SK-N-MC (cell line): Measurements from ENCODE around the gene C1orf198.
A peak's percentile ranks its signal among the peaks of the same experiment; 100 is the strongest.

Experiments used
- DNase-seq: peaks from one replicate; pipeline ENCODE4 v3.0.0-alpha.2; 2011; ENCODE audit warnings: low read depth, low spot score
- H3K27ac ChIP-seq: fragments of 200-600 bp; sonication (generic); 2 replicates; pipeline ENCODE4 v1.5.1; 2016; ENCODE audit warnings: mixed run types
- H3K36me3 ChIP-seq: fragments of 200-600 bp; sonication (generic); 2 replicates; pipeline ENCODE4 v1.6.1; 2017; ENCODE audit warnings: antibody characterized with exemption, low read length, mixed read lengths; ENCODE audit not compliant: insufficient read depth
- H3K4me3 ChIP-seq: fragments of 200-600 bp; sonication (generic); 2 replicates; pipeline ENCODE4 v1.5.1; 2016
- H3K9ac ChIP-seq: fragments of 200-600 bp; sonication (generic); 2 replicates; pipeline ENCODE4 v1.8.0; 2017; ENCODE audit warnings: mixed run types, mixed read lengths; ENCODE audit not compliant: insufficient read length
- H3K9me3 ChIP-seq: fragments of 200-600 bp; sonication (generic); 2 replicates; pipeline ENCODE4 v1.6.1; 2017; ENCODE audit warnings: low read depth, mild to moderate bottlenecking, antibody characterized with exemption, low read length, moderate library complexity, mixed read lengths
- EZH2 ChIP-seq: fragments of 200-600 bp; sonication (generic); IDR thresholded peaks from one replicate; pipeline ENCODE4 v1.6.1; 2017; ENCODE audit warnings: antibody characterized with exemption
- FOXP2 ChIP-seq: optimal IDR thresholded peaks from 2 replicates; pipeline ENCODE3; 2011; ENCODE audit warnings: mild to moderate bottlenecking, moderate library complexity; ENCODE audit not compliant: insufficient read depth; ENCODE audit errors: extremely low read length, control extremely low read depth
- POLR2AphosphoS5 ChIP-seq: IDR thresholded peaks from 2 replicates; pipeline ENCODE4 v1.6.1; 2012; ENCODE audit warnings: mild to moderate bottlenecking, low read depth, low read length, borderline replicate concordance

C1orf198 gene

DNA sequence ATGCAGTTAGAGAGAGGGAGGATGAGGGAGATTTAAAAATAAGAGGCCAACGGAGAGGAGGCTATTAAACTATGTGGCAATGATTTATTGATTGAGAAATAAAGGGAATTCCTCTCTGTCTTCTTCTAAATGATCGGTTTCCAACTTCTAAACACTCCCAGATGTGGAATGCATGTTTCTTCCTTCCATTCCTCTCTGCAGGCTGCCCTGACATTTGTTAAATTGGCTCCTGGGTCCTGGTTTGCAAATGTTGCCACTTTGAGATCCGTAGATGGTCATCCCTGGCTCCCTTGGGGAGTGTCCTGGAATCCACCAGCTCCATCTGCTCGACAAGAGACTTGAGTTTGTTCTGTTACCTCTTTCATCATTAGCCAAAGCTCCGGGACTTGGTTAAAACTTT, 10.3 kb upstream of the C1orf198 start:
- peak; percentile 64 for DNase-seq
- no peak overlapping the region for H3K9ac ChIP-seq

DNA sequence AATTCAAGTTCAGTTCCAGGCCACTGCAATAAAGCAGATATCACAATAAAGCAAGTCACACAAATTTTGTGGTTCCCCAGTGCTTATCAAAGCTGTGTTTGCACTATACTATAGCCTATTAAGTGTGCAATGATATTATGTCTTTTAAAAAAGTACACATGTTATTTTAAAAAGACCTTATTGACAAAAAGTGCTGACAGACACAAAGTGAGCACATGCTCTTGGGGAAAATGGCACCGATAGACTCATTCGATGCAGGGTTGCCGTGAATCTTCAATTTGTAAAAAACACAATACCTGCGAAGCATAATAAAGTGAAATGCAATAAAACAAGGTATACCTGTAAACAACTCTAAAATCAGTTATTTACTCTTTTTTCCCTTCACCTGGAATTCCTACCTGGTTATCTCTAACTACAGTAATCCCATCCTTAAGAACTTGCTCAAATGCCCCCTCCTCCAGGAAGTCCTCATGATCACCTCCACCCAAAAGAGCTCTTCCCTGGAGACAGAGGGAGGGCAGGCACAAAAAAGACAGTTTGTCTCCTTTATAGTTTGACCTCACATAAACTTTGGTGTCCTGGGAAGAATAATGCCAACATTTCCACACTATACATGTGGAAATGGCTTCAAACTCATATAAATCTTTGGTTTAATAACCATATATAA, 9.7 kb upstream of the C1orf198 start:
- no peaks in the 10 kb centered on the region for H3K9me3 ChIP-seq
- H3K27ac ChIP-seq: no peak overlapping the region; the same call in 1 of the 2 replicates
- H3K4me3 ChIP-seq: peak overlapping the region; percentile 73
- DNase-seq: no peak
- no peak overlapping the region for H3K9ac ChIP-seq
- no peaks in the 10 kb centered on the region for H3K36me3 ChIP-seq
- TF ChIP-seq POLR2AphosphoS5: no peak
- no peak for TF ChIP-seq FOXP2
- no peak for TF ChIP-seq EZH2

More for the DNA sequence above, 10.3 kb upstream of the C1orf198 start:
- Histone ChIP-seq H3K36me3 (no peaks in the 10 kb centered on the region), H3K9me3 (no peaks in the 10 kb centered on the region), H3K4me3 (peak overlapping the region; percentile 73), H3K27ac (peak overlapping the region; percentile 75; the same call in 1 of the 2 replicates)
- TF ChIP-seq POLR2AphosphoS5: peak; percentile 37; the same call in 1 of the 2 replicates
- TF ChIP-seq FOXP2: no peak

DNA sequence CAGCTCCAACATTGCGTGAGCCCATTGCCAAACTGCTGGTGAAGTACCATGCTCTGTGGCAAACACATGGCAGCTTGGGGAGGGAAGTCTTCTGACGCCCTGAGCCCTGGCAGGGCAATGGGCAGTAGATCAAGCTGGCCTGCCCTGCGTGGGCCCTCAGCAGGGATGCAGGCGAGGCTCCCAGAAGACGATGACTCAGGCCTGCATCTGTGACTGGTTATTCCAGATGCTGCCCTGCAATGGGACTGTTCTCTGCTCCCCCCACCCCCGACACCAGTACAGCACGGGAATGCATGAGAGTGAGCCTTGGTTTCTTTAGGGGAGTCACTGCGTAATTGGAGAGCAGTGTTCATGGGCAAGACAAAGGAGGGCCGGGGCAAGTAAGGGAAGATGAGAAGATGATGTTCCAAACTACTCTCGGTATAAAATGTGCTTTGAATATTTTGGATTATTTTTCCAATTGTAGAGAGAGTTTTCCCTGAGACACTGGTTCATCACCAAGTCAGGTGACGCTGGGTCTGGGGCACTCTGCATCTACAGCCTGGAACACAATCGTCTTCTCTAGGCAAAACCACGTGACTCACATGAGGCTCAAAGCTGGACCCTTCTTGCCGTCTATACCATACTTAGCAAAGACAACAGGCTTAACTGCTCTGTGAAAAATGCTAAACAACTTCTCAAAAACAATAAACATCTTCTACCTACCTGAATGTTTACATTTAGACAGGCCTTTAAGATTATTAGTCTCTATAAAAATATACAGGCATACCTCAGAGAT, 9.0 kb upstream of the C1orf198 start:
- no peak for DNase-seq
- Histone ChIP-seq H3K9me3 (no peaks in the 10 kb centered on the region), H3K27ac (no peak overlapping the region), H3K4me3 (no peak overlapping the region), H3K36me3 (no peaks in the 10 kb centered on the region), H3K9ac (no peak overlapping the region)
- TF ChIP-seq POLR2AphosphoS5: no peak
- TF ChIP-seq FOXP2: no peak
- TF ChIP-seq EZH2: no peak

DNA sequence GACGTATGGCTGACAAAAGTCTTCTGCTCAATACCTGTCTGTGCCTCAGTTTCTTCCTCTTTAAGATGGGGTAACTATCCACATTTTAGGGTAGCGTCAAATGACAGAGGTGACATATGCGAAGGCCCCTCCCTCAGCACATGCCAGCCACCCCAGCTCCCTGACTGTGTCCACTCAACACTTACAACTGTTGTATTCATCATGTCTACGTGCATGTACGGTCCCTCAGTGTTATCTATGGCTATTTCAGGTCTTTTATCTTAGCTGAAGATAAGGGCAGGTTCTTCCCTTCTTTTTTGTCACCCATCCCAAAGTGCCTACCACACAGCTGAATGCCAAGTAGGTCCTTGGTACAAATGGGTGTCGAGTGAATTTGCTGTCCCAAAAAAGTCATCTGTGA, 8.3 kb upstream of the C1orf198 start:
- no peak overlapping the region for H3K27ac ChIP-seq
- no peak overlapping the region for H3K9ac ChIP-seq
- H3K4me3 ChIP-seq: no peak overlapping the region
- no peaks in the 10 kb centered on the region for H3K9me3 ChIP-seq
- no peak for TF ChIP-seq POLR2AphosphoS5
- TF ChIP-seq EZH2: no peak
- no peak for TF ChIP-seq FOXP2
- H3K36me3 ChIP-seq: no peaks in the 10 kb centered on the region
- no peak for DNase-seq

DNA sequence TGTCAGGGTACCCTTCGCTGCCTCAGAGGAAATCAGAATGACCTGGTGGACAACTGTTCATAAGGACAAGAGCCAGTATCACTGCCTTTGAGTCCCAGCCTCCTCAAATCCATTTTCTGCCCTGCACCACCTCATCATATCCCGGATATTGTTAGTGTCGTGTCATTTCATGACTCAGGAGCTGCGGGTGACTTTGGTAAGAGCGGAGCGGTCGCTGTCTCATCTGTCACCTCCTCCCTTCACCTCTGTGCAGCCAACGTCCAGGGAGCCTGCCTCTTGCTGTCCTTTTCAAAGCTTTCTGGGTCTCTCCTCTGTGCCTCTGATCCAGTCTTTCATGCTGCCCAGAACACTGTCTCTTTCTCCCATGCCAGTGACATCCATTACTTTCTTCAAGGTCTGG, 7.0 kb upstream of the C1orf198 start:
- no peak overlapping the region for H3K9ac ChIP-seq
- no peak overlapping the region for H3K4me3 ChIP-seq
- H3K27ac ChIP-seq: no peak overlapping the region
- H3K9me3 ChIP-seq: no peaks in the 10 kb centered on the region
- TF ChIP-seq FOXP2 (no peak), POLR2AphosphoS5 (no peak), EZH2 (no peak)
- H3K36me3 ChIP-seq: no peaks in the 10 kb centered on the region
- DNase-seq: no peak

DNA sequence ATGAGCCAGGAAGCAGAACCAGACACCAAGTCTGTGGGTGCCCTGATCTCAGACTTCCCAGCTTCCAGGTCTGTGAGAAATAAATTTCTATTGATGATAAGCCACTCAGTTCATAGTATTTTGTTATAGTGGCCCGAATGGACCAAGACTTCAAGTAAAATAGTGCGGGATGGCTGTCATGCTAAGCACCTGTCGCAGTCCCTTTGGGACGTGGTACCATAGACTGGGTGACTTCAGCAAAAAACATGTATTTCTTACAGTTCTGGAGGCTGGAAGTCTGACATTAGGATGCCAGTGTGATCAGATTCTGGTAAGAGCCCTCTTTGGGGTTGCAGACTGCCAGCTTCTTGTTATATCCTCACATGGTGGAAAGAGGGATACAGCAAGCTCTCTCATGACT, 2.6 kb upstream of the C1orf198 start:
- Histone ChIP-seq H3K36me3 (no peaks in the 10 kb centered on the region), H3K9ac (no peak overlapping the region), H3K27ac (no peak overlapping the region), H3K4me3 (no peak overlapping the region), H3K9me3 (no peaks in the 10 kb centered on the region)
- TF ChIP-seq FOXP2 (no peak), EZH2 (no peak), POLR2AphosphoS5 (no peak)
- DNase-seq: no peak

DNA sequence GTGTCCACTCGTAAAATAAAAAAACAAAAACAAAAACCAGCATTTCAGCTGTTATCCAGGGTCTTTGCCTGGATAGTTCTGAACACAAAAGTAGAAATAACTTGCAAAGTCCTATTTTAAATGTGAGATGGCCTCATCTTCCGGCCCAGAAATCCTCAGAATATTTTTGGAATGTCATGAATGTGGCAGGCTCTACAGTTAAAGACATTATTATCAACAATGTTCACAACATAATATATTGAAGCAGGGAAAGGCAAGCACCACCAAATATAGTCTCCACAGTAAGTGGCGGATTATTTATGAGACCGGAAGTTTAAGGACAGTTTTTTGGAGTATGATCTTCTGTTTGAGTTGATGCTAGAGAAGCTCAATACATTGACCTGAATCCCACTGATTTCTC, 1.2 kb upstream of the C1orf198 start:
- no peak for DNase-seq
- peak overlapping the region; percentile 70 for H3K27ac ChIP-seq
- no peak for TF ChIP-seq FOXP2
- TF ChIP-seq EZH2: no peak
- TF ChIP-seq POLR2AphosphoS5: no peak
- peak overlapping the region; percentile 73 for H3K4me3 ChIP-seq
- H3K9ac ChIP-seq: peak overlapping the region; percentile 60
- no peaks in the 10 kb centered on the region for H3K36me3 ChIP-seq
- H3K9me3 ChIP-seq: no peaks in the 10 kb centered on the region

DNA sequence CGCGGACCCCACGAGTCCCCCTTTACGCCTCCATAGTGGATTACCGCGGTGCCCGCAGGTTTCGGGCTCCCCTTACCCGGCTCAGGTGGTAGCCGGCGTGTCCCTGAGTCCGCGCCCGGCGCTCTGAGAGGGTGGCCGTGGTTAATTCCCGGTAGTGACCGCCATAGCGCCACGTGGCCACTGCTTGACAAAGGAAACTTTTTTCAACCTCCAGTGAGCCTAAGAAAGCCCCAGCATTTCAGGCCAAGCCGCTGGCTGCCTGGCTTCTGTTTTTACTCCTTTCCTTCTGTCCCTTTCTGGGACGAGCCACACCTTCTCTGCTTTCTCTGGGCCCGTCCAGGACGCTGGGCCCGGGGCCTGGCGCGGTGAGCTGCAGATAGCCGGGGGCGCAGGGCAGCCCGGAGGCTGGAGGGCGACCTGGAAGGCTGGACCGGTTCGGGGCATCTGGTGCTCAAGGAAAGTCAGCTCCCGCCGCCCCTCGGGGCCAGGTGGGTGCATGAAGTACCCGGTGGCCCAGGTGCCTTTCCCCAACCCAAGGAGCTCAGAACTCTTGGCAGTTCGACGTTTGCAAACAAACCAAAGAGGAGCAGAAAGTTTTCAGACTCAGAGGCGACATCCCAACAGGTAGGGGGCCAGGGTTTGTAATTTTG, 540 bp upstream of the C1orf198 start:
- Histone ChIP-seq H3K9me3 (no peaks in the 10 kb centered on the region), H3K4me3 (peak overlapping the region; percentile 73), H3K27ac (peak overlapping the region; percentile 70), H3K36me3 (no peaks in the 10 kb centered on the region), H3K9ac (peak overlapping the region; percentile 60)
- DNase-seq: no peak
- TF ChIP-seq FOXP2: no peak
- TF ChIP-seq POLR2AphosphoS5: no peak; the same call in 1 of the 2 replicates
- TF ChIP-seq EZH2: no peak
